HEK293T (cell line): ENCODE data around the gene AMBN.

Experiments
- ARNT ChIP-seq: fragments of 450-650 bp; IDR thresholded peaks from 2 replicates; pipeline ENCODE4 v1.6.1; 2017; ENCODE audit warnings: mild to moderate bottlenecking
- ELF4 ChIP-seq: fragments of 450-650 bp; IDR thresholded peaks from 2 replicates; pipeline ENCODE4 v1.6.1; 2017; ENCODE audit warnings: antibody characterized with exemption
- FOXK2 ChIP-seq: fragments of 450-650 bp; IDR thresholded peaks from 2 replicates; pipeline ENCODE4 v1.6.1; 2016; ENCODE audit warnings: mild to moderate bottlenecking
- SP1 ChIP-seq: fragments of 450-650 bp; IDR thresholded peaks from 2 replicates; pipeline ENCODE4 v1.6.1; 2017
- SUZ12 ChIP-seq: fragments of 450-650 bp; IDR thresholded peaks from 2 replicates; pipeline ENCODE4 v1.6.1; 2016; ENCODE audit warnings: mild to moderate bottlenecking
- ZNF384 ChIP-seq: fragments of 450-650 bp; IDR thresholded peaks from 2 replicates; pipeline ENCODE4 v1.6.1; 2016

- TF ChIP-seq ARNT (no peak), FOXK2 (no peak), SUZ12 (no peak), SP1 (no peak), ELF4 (no peak), ZNF384 (no peak)
These were observed 16.1 kb upstream of the AMBN start for GRCh38 chr4:70575964-70576363.
